ENCODE results near the gene CTPS1.

Gene CTPS1

DNA sequence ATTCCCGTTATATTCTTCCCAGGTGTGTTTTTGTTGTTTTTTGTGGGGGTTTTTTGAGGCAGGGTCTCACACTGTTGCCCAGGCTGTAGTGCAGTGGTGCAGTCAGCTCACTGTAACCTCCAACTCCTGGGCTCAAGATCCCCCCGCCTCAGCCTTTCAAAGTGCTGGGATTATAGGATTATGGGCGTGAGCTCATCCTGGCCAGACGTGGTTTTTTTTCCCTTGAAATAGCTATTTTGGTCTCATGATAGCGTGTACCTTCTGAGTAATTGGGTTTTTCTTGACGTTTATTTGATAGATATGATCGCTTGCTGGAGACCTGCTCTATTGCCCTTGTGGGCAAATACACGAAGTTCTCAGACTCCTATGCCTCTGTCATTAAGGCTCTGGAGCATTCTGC lies 17.6 kb downstream of the CTPS1 start:
- DNase-seq (ENCODE audit: low read depth, low spot score), result no peak

DNA sequence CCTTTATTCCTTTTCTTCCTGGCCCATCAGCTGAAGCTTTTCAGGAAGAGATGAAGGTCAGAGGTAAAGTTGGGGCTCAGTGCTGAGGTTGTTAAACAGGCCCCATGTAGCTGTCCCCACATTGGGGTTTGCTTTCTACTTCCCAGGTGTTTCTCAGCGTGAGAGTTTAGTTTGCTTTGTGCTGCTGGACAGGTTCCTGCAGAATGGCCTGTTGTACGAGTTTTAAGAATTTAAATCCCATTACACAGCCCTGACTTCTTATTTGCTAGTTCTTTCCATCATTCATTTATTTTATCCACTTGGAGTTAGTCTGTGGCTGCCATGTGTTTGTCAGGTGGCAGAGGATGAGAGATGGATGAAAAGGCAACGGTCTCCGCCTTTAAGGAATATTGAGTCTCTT lies 19.2 kb downstream of the CTPS1 start:
- DNase-seq (ENCODE audit: low read depth, low spot score), result no peak

DNA sequence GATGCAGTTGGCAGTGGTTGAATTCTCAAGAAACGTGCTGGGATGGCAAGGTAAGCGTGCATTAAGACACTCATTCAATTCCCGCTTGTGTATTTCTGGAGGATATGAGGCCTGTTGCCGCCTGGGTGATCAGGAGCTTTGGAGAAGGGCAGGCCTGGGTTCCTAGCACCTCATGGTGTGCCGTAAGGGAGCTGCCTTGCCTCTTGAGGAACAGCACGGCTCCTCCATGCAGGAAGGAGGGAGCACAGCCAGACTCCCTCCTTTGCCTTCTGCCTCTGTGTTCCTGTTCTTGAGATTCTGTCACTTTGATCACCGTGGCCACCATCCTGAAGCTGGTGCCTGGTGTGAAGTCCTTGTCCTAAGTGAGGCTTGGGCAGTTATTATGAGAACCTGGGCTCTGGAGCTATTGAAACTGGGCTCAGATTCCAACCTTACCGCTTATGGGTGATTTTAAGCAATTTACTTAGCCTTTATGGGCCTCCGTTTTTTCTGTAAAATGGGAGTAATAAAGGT lies 23.7 kb downstream of the CTPS1 start:
- DNase-seq (ENCODE audit: low read depth, low spot score), result no peak

GRCh38 chr1:41003640-41004220 lies 24.2 kb downstream of the CTPS1 start:
- DNase-seq (ENCODE audit: low read depth, low spot score), result peak; percentile 67

GRCh38 chr1:41005876-41006275 lies 26.4 kb downstream of the CTPS1 start:
- no peak for DNase-seq (ENCODE audit: low read depth, low spot score)

- no peak for DNase-seq (ENCODE audit: low read depth, low spot score)
Measured at GRCh38 chr1:41006942-41007865, 27.7 kb downstream of the CTPS1 start.

DNA sequence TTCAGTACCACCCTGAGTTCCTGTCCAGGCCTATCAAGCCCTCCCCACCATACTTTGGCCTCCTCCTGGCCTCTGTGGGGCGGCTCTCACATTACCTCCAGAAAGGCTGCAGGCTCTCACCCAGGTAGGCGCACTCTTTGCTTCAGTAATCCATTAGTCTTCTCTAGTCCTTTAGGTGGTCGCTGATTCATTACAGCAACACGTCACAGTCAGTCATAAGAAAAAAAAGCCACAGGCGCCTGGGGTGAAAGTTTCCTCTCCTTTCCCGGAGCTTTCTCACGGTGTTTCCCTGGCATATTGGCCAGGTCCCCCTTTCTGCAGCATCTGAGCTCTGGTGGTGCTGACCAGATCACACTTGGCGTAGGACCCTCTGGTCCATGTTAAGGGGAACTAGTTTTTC lies 30.0 kb downstream of the CTPS1 start:
- no peak for DNase-seq (ENCODE audit: low read depth, low spot score)

GRCh38 chr1:41010345-41010744 lies 30.8 kb downstream of the CTPS1 start:
- DNase-seq (ENCODE audit: low read depth, low spot score), result no peak

GRCh38 chr1:41013024-41013423 lies 33.5 kb downstream of the CTPS1 start:
- DNase-seq (ENCODE audit: low read depth, low spot score), result no peak

DNA sequence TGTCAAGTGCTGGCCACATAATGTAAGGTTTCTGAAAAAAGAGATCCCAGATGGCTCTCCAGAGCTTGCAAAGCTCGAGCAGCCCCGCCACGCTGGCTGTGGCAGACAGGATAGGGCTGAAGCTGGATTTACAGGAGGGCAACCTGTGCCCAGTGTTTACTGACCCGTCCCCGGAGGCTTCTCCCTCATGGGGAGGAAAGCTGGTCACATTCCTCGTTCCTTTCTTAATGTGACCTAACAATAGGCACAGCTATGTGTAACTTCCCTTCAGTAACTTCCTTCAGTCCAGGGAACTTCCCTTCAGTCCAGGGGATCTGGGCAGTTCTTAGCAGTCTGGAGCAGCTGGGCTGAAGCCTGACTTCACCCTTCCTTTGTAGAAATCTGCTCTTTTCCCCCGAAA lies 34.3 kb downstream of the CTPS1 start:
- DNase-seq (ENCODE audit: low read depth, low spot score), result no peak

DNA sequence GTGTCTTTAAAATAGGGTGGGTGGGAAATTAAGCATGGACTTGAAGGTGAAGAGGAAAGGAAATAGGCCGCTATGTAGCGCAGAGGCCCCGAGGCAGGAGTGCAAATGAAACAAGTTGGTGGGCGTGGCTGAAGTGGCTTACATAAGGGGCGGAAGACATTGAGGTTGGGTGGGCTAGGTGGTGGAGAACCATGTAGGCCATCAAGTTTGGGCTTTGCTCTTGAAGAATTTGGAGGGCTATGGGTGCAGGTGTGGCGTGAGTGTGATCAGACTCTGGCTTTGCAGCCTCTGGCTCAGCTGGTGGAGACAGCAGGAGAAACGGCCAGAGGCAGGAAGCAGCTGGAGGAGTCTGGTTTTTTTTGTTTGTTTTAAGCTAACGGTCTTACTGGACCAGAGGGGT lies 35.4 kb downstream of the CTPS1 start:
- DNase-seq (ENCODE audit: low read depth, low spot score), result no peak

DNA sequence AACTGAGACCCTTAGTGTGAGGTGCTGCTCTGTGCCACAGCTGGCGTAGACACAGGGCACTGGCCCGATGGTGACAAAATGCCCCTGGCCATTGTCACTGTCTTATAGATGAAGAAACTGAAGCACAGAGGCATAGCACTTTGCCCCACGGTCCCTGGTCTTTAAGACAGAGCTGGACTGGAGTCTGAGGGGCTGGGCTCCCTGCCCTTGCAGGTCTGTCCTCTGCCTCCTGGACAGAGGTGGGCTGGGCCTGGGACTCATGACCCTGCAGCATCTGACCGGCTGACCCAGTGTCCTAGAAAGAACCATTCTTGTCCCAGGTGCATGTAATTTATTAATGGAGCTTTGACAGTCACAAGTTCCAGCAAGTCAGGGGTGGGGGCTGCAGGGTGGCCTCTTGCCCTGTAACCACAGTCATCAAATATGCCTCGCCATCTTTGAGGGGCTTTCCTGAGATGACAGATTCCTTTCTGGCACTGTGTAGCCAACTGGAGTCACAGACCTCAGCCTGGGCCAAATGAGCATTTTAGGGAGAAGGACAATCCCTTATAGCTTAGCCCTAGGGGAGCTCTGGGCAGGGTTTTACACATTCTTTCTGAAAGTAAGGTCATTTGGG lies 35.9 kb downstream of the CTPS1 start:
- DNase-seq (ENCODE audit: low read depth, low spot score), result no peak

GRCh38 chr1:41015897-41016470 lies 36.5 kb downstream of the CTPS1 start:
- no peak for DNase-seq (ENCODE audit: low read depth, low spot score)

DNA sequence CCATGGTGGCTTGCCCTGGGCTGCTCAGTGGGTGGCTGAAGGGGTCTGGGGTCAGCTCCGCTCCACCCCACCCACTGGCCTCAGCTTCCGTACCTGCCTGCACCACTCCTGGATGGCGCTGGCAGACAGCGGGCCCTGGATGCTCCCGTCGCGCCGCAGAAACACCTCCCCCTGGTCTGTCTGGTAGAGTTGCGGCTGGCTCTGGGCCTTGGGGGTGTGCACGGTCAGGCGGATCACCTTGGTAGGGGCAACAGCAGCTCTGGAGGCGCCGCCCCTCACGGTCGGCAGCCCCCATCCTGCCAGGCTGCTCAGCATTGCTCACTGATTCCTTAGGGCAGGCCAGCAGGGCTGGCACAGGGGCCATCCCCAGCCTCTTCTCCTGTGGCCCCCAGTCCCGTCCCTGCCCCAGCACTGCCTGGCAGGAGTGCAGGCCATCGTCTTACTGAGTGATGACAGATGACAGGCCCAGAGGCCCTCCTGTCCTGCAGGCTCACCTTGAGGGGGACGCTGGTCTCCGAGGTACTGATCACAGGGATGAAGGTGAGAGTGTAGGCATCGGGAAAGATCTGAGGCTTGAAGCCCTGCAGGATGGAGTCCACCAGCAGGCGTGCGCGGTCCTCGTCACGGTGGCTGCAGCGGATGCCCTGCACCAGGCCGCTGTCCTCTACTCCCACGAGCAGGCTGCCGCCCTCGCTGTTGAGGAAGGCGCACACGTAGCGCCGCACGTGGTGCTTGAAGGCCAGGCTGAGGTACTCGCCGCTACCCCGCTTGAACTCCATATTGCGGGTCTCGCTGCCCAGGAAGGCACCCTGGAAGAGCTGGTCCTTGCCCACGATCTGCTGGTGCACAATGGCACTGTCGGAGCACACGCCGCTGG lies 37.9 kb downstream of the CTPS1 start:
- no peak for DNase-seq (ENCODE audit: low read depth, low spot score)

- no peak for DNase-seq (ENCODE audit: low read depth, low spot score)
Measured at GRCh38 chr1:41018018-41018410, 38.5 kb downstream of the CTPS1 start.

- no peak for DNase-seq (ENCODE audit: low read depth, low spot score)
Measured at GRCh38 chr1:41019353-41019745, 39.9 kb downstream of the CTPS1 start.

GRCh38 chr1:41020109-41020576 lies 40.6 kb downstream of the CTPS1 start:
- no peak for DNase-seq (ENCODE audit: low read depth, low spot score)

DNA sequence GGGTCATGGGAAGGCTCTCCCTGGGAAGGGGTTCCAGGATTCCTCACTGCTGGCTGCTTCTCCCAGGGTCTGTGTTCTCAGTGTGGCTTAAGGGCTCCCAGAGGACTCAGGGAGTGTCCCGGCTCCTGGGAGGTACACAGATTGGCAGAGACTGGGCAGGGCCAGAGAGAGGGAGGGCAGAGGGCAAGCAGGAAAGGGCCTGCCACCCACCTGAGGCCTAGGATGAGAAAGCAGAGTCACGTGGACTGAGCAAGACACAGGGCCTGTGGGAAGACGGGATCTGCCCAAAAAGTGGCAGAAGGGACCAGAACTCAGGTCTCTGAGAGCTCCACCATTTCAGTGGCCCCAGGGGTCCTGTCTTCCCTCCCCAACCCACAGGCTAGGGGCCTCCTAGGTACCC lies 41.2 kb downstream of the CTPS1 start:
- no peak for DNase-seq (ENCODE audit: low read depth, low spot score)

GRCh38 chr1:41021526-41022308 lies 42.2 kb downstream of the CTPS1 start, which contains the start of gene SLFNL1:
TSS of gene SLFNL1 (minus strand) at chr1:41021725. CDS start at chr1:41020660, 1,065 bp downstream.
- DNase-seq (ENCODE audit: low read depth, low spot score), result no peak

DNA sequence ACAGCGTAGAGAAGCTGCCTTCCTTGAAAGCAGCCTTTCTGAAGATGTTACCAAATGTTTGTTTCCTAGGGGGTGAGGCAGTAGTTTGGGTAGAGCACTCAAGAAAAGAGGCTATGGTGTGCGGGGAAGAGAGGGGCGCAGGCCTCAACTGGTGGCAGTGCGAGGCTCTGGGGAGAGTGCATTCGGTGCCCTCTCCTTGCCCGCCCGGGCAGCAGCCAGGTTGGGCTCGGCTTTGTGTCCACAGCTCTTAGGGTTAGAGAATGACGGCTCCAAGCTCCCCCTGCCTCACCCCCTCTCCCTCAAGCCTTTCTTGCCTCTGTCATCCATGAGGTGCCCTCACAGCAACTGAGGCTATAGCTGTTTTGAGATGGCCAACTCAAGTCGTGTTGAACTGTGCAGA lies 42.9 kb downstream of the CTPS1 start:
- no peak for DNase-seq (ENCODE audit: low read depth, low spot score)

Measured in activated naive CD8-positive, alpha-beta T cell treated with anti-CD3 and anti-CD28 coated beads, Interleukin-2, amount 50 U/mL, for 16 hours (primary cell).